ENCODE results near the gene MAGEA4.

The MAGEA4 gene, protein sequence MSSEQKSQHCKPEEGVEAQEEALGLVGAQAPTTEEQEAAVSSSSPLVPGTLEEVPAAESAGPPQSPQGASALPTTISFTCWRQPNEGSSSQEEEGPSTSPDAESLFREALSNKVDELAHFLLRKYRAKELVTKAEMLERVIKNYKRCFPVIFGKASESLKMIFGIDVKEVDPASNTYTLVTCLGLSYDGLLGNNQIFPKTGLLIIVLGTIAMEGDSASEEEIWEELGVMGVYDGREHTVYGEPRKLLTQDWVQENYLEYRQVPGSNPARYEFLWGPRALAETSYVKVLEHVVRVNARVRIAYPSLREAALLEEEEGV

GRCh38 chrX:151912780-151913179, at the start of gene MAGEA4:
Gene MAGEA4, plus strand, starts transcription at chrX:151912889. Its CDS starts 10,776 bp downstream, at chrX:151923665.
- DNase-seq (ENCODE audit: low spot score): peak; percentile 29

DNA sequence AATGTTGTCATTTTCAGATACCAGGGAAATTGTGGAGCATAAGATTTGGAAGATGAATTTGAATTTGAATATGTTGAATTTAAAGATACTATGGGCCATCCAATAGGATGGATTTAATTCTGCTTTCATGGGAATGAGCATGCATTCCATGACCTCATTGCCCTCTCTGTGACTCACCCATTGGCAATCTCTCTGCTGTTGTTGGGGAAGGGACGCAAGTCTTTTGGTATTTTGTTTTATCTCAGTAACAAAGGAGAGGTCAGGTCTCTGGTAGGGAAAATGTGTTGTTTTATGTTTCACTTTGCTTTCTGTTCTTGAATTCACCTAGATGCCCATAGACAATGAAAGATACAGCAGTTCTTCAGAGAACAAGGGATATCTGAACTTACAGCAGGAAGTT, 42.1 kb upstream of the MAGEA4 start:
- DNase-seq (ENCODE audit: low spot score): peak; percentile 3

- no peak for DNase-seq (ENCODE audit: low spot score)
Measured at GRCh38 chrX:151871244-151871643, 41.4 kb upstream of the MAGEA4 start.

DNA sequence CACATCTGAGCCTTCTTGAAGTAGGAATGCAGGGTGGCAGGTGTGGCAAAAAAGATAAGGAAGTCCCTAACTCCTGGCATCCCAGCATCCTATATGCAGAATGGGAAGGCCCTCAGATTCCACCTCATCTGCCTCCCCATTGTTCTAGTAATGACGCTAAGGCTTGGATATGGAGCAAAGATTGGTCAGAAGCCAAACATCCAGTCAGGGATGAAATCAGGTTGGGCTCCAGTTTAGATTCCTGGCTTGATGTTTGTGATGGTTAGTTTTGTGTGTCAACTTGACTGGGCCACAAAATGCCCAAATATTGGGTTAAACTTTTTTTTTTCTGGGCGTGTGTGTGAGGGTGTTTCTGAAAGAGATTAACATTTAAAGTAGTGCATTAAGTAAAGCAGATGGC, 39.6 kb upstream of the MAGEA4 start:
- DNase-seq (ENCODE audit: low spot score): no peak

GRCh38 chrX:151875270-151876026, 37.2 kb upstream of the MAGEA4 start:
- no peak for DNase-seq (ENCODE audit: low spot score)

- no peak for DNase-seq (ENCODE audit: low spot score)
Measured at GRCh38 chrX:151878574-151878973, 34.1 kb upstream of the MAGEA4 start.

- no peak for DNase-seq (ENCODE audit: low spot score)
Measured at GRCh38 chrX:151879856-151880255, 32.8 kb upstream of the MAGEA4 start.

- no peak for DNase-seq (ENCODE audit: low spot score)
Measured at GRCh38 chrX:151880895-151881294, 31.8 kb upstream of the MAGEA4 start.

GRCh38 chrX:151889421-151889820, 23.3 kb upstream of the MAGEA4 start:
- DNase-seq (ENCODE audit: low spot score): no peak

GRCh38 chrX:151896734-151897474, 15.8 kb upstream of the MAGEA4 start:
- no peak for DNase-seq (ENCODE audit: low spot score)

GRCh38 chrX:151899622-151900021, 13.1 kb upstream of the MAGEA4 start:
- DNase-seq (ENCODE audit: low spot score): no peak

DNA sequence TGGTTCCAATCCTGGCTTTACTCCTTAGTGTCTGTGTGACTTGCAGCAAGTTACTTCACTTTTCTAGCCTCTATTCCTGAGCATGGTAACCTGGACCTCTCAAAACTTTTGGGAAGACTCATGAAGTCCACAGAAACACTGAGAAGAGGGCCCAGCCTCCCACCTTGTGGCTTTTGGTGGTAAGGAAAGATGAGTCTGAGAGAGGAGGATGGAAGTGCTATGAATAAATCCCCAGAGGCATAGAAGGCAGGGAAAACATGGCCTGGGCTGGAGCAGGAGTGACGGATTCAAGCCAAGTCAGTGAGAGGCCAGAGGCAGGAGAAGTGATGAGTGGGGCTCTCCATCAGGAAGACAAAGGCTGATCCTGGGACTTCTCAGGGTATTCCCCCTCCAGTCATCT, 10.9 kb upstream of the MAGEA4 start:
- no peak for DNase-seq (ENCODE audit: low spot score)

GRCh38 chrX:151902813-151903591, 9.7 kb upstream of the MAGEA4 start:
- peak; percentile 26 for DNase-seq (ENCODE audit: low spot score)

- DNase-seq (ENCODE audit: low spot score): no peak
Measured at GRCh38 chrX:151904989-151905388, 7.7 kb upstream of the MAGEA4 start.

DNA sequence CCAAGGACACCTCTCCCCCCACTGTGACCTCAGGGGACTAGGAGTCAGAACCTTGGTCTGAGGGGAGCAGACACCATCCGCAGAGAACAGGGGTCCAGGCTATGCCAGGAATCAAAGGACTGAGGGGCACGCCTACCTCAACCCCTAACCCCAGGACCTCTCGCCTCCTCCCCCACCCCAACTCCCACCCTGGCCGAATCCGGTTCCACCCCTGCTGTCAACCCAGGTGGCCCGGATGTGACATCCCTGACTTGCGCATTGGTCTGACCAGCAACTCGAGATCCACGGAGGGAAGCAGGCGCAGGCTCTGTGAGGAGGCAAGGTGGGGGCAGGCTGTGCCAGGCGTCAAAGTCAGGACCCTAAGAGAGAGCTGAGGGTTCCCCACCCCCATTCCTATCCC, 468 bp upstream of the MAGEA4 start:
- DNase-seq (ENCODE audit: low spot score): no peak

DNA sequence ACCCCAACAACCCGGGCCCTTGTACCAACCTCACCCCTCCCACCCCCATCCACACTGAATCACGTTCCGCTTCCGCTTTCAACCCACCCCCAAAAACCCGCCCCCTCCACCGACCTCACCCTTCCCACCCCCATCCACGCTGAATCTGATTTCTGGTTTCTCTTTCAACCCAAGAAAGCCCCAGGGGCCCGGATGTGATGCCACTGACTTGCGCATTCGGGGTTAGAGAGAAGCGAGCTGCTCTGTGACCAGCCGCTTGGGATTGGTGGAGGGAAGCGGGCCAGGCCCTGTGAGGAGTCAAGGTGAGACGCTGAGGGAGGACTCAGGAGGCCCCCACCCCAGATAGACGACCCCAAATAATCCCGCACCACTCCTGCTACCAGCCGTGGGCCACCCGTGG, 6.0 kb downstream of the MAGEA4 start:
- peak; percentile 15 for DNase-seq (ENCODE audit: low spot score)

DNA sequence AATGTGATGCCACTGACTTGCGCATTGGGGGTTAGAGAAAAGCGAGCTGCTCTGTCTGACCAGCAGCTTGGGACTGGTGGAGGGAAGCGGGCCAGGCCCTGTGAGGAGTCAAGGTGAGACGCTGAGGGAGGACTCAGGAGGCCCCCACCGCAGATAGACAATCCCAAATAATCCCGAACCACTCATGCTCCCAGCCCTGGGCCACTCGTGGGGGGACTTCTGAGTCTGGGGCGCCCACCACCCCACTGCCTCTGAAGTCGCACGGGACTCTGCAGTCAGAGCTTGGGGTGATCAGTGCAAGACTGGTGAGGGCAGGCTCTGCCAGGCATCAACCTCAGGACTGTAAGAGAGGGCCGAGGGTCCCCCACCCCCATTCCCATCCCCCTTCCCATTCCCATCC, 6.9 kb downstream of the MAGEA4 start:
- no peak for DNase-seq (ENCODE audit: low spot score)

- DNase-seq (ENCODE audit: low spot score): no peak
Measured at GRCh38 chrX:151920101-151920500, 7.4 kb downstream of the MAGEA4 start.

DNA sequence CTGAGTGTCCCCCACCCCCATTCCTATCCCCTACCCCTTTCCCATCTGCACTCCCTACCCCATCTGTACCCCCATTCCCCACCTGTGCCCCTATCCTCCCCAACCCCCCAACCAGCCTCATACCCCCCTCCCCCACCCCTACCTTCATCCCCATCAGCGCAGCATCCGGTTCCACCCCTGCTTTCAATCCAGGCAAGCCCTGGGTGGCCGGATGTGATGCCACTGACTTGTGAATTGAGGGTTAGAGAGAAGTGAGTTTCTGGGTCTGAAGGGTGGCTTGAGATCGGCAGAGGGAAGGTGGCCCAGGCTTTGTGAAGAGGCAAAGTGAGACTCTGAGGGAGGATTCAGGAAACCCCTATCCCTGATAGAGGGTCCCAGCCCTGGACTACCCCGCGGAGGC, 7.8 kb downstream of the MAGEA4 start:
- DNase-seq (ENCODE audit: low spot score): no peak

GRCh38 chrX:151921292-151921691, 8.6 kb downstream of the MAGEA4 start:
- no peak for DNase-seq (ENCODE audit: low spot score)

DNA sequence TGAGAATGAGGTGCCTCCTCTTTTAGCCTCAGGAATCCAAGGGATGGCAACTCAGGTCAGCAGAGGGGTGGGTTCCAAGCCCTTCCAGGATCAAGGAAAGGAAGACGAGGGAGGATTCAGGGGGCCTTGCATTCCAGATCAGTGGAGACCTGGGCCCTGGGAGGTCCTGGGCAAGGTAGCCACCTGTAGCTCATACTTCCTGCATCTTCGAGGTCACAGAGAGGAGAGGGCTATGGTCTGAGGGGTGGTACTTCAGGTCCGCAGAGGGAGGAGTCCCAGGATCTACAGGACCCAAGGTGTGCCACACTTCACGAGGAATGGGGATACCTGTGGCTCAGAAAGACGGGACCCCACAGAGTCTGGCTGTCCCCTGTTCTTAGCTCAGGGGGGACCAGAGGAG, 9.2 kb downstream of the MAGEA4 start:
- no peak for DNase-seq (ENCODE audit: low spot score)

DNA sequence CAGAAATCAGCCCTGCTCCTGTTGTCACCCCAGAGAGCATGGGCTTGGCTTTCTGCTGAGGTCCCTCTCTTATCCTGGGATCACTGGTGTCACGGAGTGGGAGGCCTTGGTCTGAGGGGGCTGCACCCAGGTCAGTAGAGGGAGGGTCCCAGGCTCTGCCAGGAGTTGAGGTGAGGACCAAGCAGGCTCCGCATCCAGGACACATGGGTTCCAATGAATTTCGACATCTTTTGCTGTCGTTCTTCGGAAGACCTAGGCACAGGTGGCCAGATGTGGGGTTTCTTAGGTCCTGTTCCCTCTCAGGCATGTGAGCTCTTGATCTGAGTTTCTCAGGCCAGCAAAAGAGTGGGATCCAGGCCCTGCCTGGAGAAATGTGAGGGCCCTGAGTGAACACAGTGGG, 10.0 kb downstream of the MAGEA4 start:
- DNase-seq (ENCODE audit: low spot score): no peak

All from COLO829 (cell line).